ENCODE data around the gene KIF12. TPM values are rescaled to one million over a fixed set of nuclear protein-coding genes. Genes with fewer than 3 reads are reported as not detected.

Gene KIF12
- total and polyA plus RNA-seq, 2 of the 8 experiments (the other 6 are each of a cell fraction or from before 2014, with no cell fraction given), result 2.9 to 3.9 TPM

DNA sequence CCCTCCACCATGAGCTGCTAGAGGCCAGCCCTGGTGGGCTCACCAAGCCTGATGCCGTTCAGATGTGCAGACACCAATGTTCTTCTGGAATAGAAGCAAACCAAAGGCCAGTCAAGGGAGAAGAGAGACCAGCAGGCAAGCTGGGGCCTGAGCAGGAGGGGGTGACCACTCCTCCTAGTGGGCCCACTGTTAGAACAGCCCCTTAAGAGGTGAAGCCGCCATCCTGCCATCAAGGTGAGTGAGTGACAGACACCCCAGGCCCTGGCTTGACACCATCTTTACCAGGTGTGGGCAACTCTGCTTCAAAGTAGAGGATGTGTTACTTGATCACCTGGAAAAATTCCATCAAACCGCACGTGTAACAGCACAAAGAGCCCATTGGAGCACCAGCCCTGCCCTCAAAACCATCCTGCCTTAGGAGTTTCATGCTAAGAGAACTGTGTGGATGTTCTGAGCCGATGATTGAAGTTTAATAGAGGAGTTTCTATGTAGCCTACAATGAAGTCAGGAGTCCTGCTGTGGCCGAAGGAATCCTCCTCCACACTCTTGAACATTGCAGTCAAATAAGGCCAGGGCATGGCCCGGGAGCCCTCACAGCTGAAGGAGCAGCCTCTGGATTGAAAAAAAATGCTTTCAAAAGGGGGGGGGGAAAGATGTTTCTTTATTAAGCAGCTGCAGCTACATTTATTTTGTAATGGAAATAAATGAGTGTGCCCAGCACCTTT is 41.8 kb downstream of the KIF12 start:
- no peaks in the 10 kb centered on the region for H3K27me3 ChIP-seq (replicated peaks in 1 of 4; ENCODE audit: control insufficient read depth in 3 of 4, extremely low read depth in 1 of 4, insufficient read depth in 3 of 4, low read length in 3 of 4)
- no peak overlapping the region for H2BK120ac ChIP-seq (replicated peaks; ENCODE audit: low read depth, low read length)
- CTCF ChIA-PET (ENCODE audit: partially characterized antibody), result interaction anchor here (0.7 to 1.9 kb wide), 7 partner anchors 11 to 376 kb away, joined by 3 to 5 read pairs (median 4); no protein-coding TSS in a partner anchor
- H3K4me2 ChIP-seq (ENCODE audit: insufficient read depth in 1 of 2, low read depth in 2 of 2, low read length in 2 of 2), result no peak overlapping the region
- H4K20me1 ChIP-seq (replicated peaks in 1 of 2; ENCODE audit: control insufficient read depth in 1 of 2, insufficient read depth in 2 of 2, low read length in 2 of 2), result no peaks in the 10 kb centered on the region
- no peak overlapping the region for H3K9ac ChIP-seq (replicated peaks in 1 of 4; ENCODE audit: extremely low read depth in 1 of 4, low read depth in 3 of 4, low read length in 3 of 4)
- H3K9me3 ChIP-seq (ENCODE audit: insufficient read depth in 2 of 2, low read depth in 1 of 2, low read length in 1 of 2), result no peaks in the 10 kb centered on the region
- H3K18ac ChIP-seq (ENCODE audit: extremely low read depth, low read length), result no peak overlapping the region
- DNase-seq (ENCODE audit: low read depth in 1 of 2, low spot score in 2 of 2) (no peak), FAIRE-seq (no peak)
- no peaks in the 10 kb centered on the region for H3K4me1 ChIP-seq (replicated peaks in 1 of 4; ENCODE audit: control insufficient read depth in 3 of 4, insufficient read depth in 4 of 4, low read length in 3 of 4)
- POLR2A ChIA-PET (ENCODE audit: partially characterized antibody), result interaction anchor here (0.6 kb wide), 1 partner anchor 202 kb away, joined by 3 read pairs; no protein-coding TSS in a partner anchor
- TF ChIP-seq EGR1 (IDR thresholded peaks at IDR 0.05; ENCODE audit: borderline replicate concordance, low read depth, low read length), result no peak
- TF ChIP-seq, protein P1, sequence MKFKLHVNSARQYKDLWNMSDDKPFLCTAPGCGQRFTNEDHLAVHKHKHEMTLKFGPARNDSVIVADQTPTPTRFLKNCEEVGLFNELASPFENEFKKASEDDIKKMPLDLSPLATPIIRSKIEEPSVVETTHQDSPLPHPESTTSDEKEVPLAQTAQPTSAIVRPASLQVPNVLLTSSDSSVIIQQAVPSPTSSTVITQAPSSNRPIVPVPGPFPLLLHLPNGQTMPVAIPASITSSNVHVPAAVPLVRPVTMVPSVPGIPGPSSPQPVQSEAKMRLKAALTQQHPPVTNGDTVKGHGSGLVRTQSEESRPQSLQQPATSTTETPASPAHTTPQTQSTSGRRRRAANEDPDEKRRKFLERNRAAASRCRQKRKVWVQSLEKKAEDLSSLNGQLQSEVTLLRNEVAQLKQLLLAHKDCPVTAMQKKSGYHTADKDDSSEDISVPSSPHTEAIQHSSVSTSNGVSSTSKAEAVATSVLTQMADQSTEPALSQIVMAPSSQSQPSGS (IDR thresholded peaks at IDR 0.05; ENCODE audit: low read length), result no peak
- no peak for TF ChIP-seq RBBP5 (IDR thresholded peaks at IDR 0.05; ENCODE audit: borderline replicate concordance, low read depth, low read length)
- TF ChIP-seq POLR2A (IDR thresholded peaks at IDR 0.05; ENCODE audit: control extremely low read depth in 1 of 2, low read depth in 2 of 2, low read length in 2 of 2), result no peak
- no peak for TF ChIP-seq TBP (IDR thresholded peaks at IDR 0.05; ENCODE audit: low read depth, low read length)
- no peak for TF ChIP-seq SAP30 (IDR thresholded peaks at IDR 0.05; ENCODE audit: insufficient read depth, insufficient replicate concordance, low read length)
- no peak for TF ChIP-seq BRCA1 (IDR thresholded peaks at IDR 0.05; ENCODE audit: low read depth, low read length)
- no peak for TF ChIP-seq SP2 (IDR thresholded peaks at IDR 0.05; ENCODE audit: low read length)
- H4K91ac ChIP-seq (replicated peaks; ENCODE audit: insufficient read length, low read length), result no peak overlapping the region
- no peak overlapping the region for H3K14ac ChIP-seq (ENCODE audit: insufficient read length)
- no peak overlapping the region for H2AK5ac ChIP-seq (ENCODE audit: low read depth, low read length)
- H3K56ac ChIP-seq (replicated peaks; ENCODE audit: insufficient read length, low read depth, low read length), result no peak overlapping the region
- 0 out of 8 replicates have a peak, but pooled peaks cover 0 to 4% (median 0%) of the 10 kb centered on the region in 4 experiments for H3K36me3 ChIP-seq (ENCODE audit: control insufficient read depth in 2 of 4, insufficient read depth in 4 of 4, low read length in 3 of 4)
- no peak overlapping the region for H3K23ac ChIP-seq (ENCODE audit: insufficient read length)
- no peak overlapping the region for H4K5ac ChIP-seq (ENCODE audit: insufficient read length, low read depth, low read length)
- no peak overlapping the region for H2BK15ac ChIP-seq (ENCODE audit: low read length)
- no peak overlapping the region for H2AFZ ChIP-seq (ENCODE audit: low read length)
- no peak overlapping the region for H3K27ac ChIP-seq (ENCODE audit: low read depth, low read length)
- H2BK5ac ChIP-seq (ENCODE audit: low read depth, low read length), result no peak overlapping the region
- no peak overlapping the region for H2BK12ac ChIP-seq (ENCODE audit: low read depth, low read length)
- H3K4ac ChIP-seq (replicated peaks; ENCODE audit: insufficient read length, low read depth, low read length), result no peak overlapping the region
- no peaks in the 10 kb centered on the region for H3K79me2 ChIP-seq (ENCODE audit: control insufficient read depth in 1 of 2, insufficient read depth in 2 of 2, low read length in 2 of 2)
- H3K23me2 ChIP-seq (ENCODE audit: low read depth, low read length), result no peaks in the 10 kb centered on the region
- 93% methylated on average over 7 of the region's 7 CpGs; no CpG with 5 or more reads in 1 of the 2 experiments for WGBS, 2 experiments (ENCODE audit: extremely low coverage in 1 of 2, insufficient coverage in 1 of 2, insufficient read length in 1 of 2, insufficient replicate concordance in 2 of 2, low coverage in 1 of 2, low lambda C conversion rate in 2 of 2, missing lambda C conversion rate in 1 of 2)
- H3K4me3 ChIP-seq (ENCODE audit: extremely low read depth in 1 of 4, insufficient read depth in 2 of 4, low read depth in 3 of 4, low read length in 4 of 4), result no peak overlapping the region
- H3K79me1 ChIP-seq (ENCODE audit: low read depth, low read length), result no peaks in the 10 kb centered on the region
- H2BK20ac ChIP-seq (ENCODE audit: low read length), result no peak overlapping the region
- H4K8ac ChIP-seq (ENCODE audit: extremely low read depth, insufficient read depth, low read length), result no peak overlapping the region

Measured in H1 (cell line).